Activated T-cell treated with anti-CD3 and anti-CD28 coated beads, Interleukin-2, amount 50 U/mL, for 48 hours (primary cell): ENCODE data around the gene PRXL2C.
"Not testable (repeated sequence)": the region's sequence is repeated elsewhere in the genome, so short reads cannot be mapped to it uniquely, and the experiment has no call there.

Source experiments
- DNase-seq, 2 experiments: peaks; one replicate each; pipeline ENCODE4 v3.0.0-alpha.2; 2020

Gene PRXL2C

GRCh38 chr9:96655198-96655851, at the start of gene PRXL2C:
Gene PRXL2C (minus strand): TSS chr9:96655317. CDS start chr9:96655281, 36 bp downstream.
- DNase-seq, result peak; percentile 85 to 87

- not testable (repeated sequence) for DNase-seq
These were observed 45.7 kb upstream of the PRXL2C start for GRCh38 chr9:96700721-96701375.

GRCh38 chr9:96691326-96691725, 36.2 kb upstream of the PRXL2C start:
- DNase-seq, result no peak

GRCh38 chr9:96688745-96689464, 33.8 kb upstream of the PRXL2C start:
- no peak for DNase-seq

GRCh38 chr9:96688187-96688586, 33.1 kb upstream of the PRXL2C start:
- no peak for DNase-seq

GRCh38 chr9:96686638-96687335, 31.7 kb upstream of the PRXL2C start:
- DNase-seq, result peak; percentile 85 to 88

GRCh38 chr9:96680812-96681499, 25.8 kb upstream of the PRXL2C start:
- no peak for DNase-seq

- no peak for DNase-seq
These were observed 19.9 kb upstream of the PRXL2C start for GRCh38 chr9:96674906-96675538.

- DNase-seq, result not testable (repeated sequence)
These were observed 18.7 kb upstream of the PRXL2C start for GRCh38 chr9:96673786-96674185.

GRCh38 chr9:96668868-96669534, 13.9 kb upstream of the PRXL2C start:
- no peak for DNase-seq

- no peak for DNase-seq
These were observed 12.2 kb upstream of the PRXL2C start for GRCh38 chr9:96667363-96667728.

- DNase-seq, result not testable (repeated sequence)
These were observed 11.7 kb upstream of the PRXL2C start for GRCh38 chr9:96666653-96667362.

GRCh38 chr9:96665789-96666188, 10.7 kb upstream of the PRXL2C start:
- no peak for DNase-seq

- DNase-seq, result no peak
These were observed 8.5 kb upstream of the PRXL2C start for GRCh38 chr9:96663506-96664120.

- DNase-seq, result no peak
These were observed 6.6 kb upstream of the PRXL2C start for GRCh38 chr9:96661711-96662110.

GRCh38 chr9:96660692-96661248, 5.7 kb upstream of the PRXL2C start:
- no peak for DNase-seq

GRCh38 chr9:96654450-96655197, 493 bp downstream of the PRXL2C start:
- peak; percentile 65 to 72 for DNase-seq

- DNase-seq, result no peak
These were observed 3.5 kb downstream of the PRXL2C start for GRCh38 chr9:96651626-96652025.

- DNase-seq, result no peak
These were observed 5.3 kb downstream of the PRXL2C start for GRCh38 chr9:96649620-96650324.
